Pulmonary artery endothelial cell (primary cell): ENCODE data around the gene INHBC. TPM values are rescaled to one million over a fixed set of nuclear protein-coding genes. Genes with fewer than 3 reads are reported as not detected.
"Not testable (repeated sequence)": the region's sequence is repeated elsewhere in the genome, so short reads cannot be mapped to it uniquely, and the experiment has no call there.

Source experiments
- DNase-seq: peaks from one replicate; pipeline ENCODE4 v3.0.0-alpha.2; 2011; ENCODE audit warnings: low read depth, low spot score
- total RNA-seq: library from RNA; depleted of rRNA; stranded (reverse); fragments of >200 nt; gene quantifications from 2 replicates; pipeline ENCODE4 v1.2.3, GENCODE V29; 2014

Gene INHBC
- total RNA-seq, 1 donor from 2014 or later, result not detected

DNA sequence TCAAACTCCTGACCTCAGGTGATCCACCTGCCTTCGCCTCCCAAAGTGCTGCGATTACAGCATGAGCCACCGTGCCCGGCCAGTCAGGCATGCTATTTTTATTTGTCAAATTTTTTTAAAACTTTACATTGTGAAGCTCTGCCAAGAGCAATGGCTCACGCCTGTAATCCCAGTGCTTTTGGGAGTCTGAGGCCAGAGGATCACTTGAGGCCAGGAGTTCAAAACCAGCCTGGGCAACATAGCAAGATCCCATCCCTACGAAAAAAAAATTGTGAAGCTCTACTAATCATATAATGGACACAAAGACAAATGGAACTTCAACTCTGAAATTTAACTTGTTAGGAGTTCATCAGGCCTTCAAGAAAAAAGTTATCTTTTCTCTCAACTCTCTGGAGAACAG lies 5.6 kb upstream of the INHBC start:
- DNase-seq, result no peak

DNA sequence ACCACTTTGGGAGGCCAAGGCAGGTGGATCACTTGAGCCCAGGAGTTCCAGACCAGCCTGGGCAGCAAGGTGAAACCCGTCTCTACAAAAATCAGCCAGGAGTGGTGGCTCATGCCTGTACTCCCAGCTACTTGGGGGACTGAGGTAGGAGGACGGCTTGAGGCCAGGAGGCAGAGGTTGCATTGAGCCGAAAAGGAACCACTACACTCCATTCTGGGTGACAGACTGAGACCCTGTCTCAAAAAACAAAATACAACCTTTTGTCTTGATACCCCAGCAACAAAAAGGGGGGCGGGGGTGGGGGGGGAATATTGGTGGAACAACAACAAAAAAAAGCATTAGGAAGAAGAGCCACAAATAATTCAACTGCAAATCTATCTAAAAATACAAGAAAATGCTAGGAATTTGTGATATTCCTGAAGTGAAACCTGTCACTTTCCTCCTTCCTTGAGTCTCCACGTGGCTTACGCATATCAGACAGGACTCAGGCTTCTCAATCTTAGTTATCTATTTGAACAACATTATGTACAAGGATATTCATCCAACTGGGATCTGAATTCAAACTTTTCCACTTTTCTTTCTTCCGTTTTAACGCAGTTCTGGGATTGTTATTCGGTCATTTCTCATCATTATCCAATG lies 5.0 kb upstream of the INHBC start:
- DNase-seq, result no peak

DNA sequence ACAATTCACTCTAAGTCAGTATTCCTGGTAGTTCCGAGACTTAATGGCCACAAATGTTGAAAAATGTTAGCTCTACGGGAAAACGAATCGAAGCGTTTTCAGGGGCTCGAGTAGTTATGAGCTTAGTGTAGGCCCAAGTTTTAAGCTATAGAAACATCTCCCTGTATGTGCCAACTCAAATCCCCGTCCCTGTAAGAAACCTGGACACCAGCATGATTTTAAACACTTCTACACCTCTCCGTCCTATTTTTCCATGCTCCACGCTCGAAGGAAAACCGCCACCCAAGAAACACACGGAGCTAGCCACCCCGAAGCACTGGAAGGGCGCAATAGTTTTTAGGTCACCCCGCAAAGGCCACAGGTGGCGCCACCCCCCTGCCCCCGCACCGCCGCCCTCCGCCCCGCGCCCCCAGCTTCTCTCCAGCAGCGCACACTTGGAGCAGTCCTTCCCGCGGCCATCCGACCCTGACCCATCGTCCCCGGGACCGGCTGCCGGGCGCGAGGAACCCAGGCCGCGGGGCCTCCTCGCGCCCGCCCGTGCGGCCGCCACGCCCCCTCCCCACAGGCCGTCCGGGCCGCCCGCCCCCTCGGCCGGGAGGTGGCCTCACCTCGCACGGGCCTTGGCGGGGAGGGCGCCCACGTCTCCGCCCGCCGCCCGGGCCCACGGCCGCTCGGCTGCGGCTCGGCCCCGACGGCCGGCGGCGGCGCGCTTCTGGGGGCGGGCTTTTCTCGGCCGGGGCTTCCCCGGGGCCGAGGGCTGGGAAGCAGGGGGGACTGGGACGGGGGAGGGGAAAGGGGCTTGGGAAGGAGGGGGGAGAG lies 4.3 kb upstream of the INHBC start:
- DNase-seq, result no peak

DNA sequence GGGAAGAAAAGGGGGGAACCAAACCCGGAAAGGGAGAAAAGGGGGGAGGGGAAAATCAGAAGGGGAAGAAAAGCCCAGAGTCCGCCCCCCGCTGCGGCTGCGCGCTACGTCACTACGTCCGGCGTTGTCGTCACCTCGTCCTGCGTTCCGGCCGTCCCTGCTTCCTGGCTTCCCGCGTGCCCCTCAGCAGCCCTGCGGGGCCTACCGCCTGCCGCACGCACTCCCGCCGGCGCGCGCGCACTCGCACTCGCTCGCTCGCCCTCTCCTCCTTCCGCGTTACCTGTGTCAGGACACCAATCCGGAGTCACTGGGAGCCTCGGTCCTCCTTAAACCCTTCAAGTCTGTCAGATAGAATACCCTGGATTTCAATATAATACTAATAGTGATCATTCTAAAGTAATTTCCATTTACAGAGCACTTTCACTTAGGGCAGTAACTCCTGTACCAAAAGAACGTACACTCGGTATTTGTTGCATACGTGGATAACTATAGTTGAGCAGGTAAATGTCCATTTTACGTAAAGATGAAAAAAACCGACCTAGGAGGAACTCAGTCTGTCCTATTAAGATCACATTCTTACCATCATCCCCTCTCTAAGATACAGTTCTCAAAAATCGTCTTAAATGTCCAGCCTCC lies 3.5 kb upstream of the INHBC start, which contains the start of gene R3HDM2:
TSS of gene R3HDM2 (minus strand) at position 113 of the 636 bp plus-strand sequence. CDS start 120,615 bp downstream, outside the sequence.
- peak; percentile 81 for DNase-seq

DNA sequence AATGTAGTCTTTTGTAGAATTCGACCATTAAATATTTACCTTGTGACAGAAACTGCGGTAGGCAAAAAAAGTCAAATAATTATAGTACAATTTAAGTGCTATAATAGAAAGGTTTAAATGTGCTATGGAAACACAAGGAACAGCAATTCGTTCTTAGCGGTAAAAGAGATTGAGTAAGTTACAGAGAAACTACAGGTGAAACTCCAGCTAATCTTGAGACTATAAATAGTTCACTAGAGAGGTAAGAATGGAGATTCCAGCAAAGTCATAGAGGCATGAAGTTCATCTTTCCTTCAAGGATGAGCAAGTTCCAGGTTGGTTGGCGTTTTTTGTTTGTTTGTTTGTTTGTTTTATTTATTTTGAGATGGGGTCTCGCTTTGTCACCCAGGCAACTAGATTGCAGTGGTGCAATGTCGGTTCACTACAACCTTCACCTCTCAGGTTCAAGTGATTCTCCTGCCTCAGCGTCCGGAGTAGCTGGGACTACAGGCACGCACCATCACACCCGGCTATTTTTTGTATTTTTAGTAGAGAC lies 2.9 kb upstream of the INHBC start:
- no peak for DNase-seq

DNA sequence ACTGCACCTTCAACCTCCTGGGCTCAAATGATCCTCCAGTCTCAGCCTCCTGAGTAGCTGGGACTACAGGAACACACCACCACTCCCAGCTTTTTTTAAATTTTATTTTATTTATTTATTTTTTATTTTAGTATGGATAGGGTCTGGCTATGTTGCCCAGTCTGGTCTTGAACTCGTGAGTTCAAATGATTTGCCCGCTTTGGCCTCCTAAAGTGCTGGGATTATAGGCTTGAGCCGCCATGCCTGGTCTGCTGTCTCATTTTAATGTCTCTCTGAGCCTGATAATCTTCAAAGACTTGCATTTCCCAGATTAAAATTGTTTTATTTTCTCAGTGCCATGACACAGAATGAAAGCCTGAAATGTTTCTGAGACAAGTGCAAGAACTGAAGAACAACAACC lies 1.2 kb upstream of the INHBC start:
- DNase-seq, result no peak

DNA sequence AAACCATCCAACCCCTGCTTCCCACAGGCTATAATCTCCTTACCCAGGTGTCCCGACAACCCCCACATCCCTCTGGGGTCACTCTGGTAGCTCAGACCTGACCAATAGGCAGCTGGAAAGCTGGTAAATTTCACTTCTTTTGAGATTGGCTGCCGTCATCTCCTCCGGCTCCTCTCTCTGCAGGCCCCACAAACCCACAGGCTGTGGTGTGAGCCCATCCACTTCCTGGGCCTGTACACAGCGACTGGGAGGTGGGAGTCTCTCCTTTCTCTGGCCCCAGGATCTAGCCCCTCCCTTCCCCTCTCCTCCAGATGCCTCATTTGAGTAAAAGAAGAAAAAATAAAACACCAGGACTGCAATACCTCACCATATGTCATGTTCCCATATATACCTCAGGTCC lies 709 bp downstream of the INHBC start:
- DNase-seq, result no peak

DNA sequence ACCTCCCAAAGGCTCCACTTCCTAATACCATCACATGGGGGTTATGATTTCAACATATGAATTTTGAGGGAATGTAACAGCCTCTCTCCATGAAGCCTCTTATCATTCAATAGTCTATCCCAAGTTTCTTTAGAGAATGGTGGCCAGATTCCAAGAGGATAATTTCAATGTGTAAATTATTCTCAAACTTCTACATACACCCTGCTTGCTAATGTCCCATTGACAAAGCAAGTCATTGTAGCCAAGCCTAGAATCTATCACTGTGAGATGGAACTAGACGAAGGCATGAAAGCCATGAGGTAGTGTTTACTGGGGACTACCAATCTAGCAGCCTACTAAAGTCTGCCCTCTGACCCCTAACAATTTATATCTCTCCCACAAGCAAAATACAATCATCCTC lies 3.8 kb downstream of the INHBC start:
- DNase-seq, result no peak

DNA sequence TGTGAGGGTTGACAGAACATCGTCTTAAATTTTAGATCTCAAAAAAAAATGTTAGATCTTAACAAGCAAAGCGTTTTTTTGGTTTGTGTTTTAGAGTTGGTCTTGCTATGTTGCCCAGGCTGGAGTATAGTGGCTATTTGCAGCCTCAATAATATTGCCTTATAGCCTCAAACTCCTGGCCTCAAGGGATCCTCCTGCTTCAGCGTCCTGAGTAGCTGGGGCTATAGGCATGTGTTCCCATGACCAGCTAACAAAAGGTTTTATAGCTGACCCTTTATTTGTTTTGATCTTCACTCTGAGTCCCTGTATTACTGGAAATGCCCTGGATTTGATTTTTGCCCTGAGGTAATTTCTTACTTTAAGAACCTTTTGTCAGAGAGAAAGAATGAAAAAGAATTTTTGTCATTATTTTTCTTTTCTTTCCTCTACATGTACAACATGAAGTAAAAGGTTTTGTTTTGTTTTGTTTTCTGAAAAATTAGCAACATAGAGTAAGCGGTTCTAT lies 5.2 kb downstream of the INHBC start:
- DNase-seq, result no peak

DNA sequence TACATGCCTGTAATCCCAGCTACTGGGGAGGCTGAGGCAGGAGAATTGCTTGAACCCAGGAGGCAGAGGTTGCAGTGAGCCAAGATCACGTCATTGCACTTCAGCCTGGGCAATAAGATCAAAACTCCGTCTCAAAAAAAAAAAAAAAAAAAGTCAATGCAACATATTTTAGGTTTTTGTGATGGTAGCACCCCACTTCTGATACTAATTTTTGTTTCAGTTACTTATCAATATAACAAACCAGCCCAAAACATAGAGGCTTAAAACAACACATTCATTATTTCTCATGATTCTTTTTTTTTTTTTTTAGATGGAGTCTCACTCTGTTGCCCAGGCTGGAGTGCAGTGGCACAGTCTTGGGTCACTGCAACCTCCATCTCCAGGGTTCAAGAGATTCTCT lies 6.8 kb downstream of the INHBC start:
- not testable (repeated sequence) for DNase-seq

DNA sequence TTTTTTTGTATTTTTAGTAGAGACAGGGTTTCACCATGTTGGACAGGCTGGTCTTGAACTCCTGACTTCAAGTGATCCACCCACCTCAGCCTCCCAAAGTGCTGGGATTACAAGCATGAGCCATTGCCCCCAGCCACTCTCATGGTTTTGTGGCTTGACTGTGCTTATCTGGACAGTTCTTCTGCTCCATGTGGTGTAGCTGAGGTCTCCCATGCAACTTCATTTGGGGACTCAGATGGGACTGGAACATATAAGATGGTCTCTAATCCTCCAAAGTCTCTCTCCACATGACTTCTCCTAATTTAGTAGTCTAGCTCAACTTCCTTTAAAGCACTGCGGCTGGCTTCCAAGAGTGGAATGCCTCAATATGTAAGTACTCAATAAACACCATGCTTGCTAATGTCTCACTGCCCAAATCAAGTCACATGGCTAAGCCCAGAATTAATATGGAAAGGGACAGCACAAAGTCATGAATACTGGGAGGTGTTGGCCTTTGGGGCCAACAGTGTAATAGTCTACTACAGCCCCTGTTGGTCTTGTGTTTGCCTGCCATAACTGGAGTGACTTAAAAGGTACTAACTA lies 7.4 kb downstream of the INHBC start:
- no peak for DNase-seq

DNA sequence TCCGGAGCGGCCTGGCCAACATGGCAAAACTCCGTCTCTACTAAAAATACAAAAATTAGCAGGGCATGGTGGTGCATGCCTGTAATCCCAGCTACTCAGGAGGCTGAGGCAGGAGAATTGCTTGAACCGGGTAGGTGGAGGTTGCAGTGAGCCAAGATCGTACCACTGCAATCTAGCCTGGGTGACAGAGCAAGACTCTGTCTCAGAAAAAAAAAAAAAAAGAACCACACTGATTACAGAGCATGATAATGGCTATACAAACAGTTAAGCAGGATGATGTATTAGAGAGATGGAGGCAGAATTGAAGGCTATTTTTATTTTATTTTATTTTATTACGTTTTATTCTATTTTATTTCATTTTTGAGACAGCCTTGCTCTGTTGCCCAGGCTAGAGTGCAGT lies 9.8 kb downstream of the INHBC start:
- not testable (repeated sequence) for DNase-seq

DNA sequence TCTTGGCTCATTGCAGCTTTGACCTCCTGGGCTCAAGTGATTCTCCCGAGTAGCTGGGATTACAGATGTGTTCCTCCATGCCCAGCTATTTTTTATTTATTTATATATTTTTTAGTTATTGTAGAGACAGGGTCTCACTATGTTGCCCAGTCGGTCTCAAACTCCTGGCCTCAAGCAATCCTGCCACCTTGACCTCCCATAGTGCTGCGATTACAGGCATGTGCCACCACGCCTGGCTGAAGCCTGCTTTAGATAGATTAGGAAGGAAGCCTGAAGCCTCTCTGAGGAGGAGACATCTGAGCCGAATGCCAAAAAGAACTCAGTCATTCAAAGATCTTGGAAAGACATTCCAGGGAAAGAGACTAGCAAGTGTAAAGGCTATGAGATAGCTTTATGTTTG lies 10.2 kb downstream of the INHBC start:
- DNase-seq, result no peak

DNA sequence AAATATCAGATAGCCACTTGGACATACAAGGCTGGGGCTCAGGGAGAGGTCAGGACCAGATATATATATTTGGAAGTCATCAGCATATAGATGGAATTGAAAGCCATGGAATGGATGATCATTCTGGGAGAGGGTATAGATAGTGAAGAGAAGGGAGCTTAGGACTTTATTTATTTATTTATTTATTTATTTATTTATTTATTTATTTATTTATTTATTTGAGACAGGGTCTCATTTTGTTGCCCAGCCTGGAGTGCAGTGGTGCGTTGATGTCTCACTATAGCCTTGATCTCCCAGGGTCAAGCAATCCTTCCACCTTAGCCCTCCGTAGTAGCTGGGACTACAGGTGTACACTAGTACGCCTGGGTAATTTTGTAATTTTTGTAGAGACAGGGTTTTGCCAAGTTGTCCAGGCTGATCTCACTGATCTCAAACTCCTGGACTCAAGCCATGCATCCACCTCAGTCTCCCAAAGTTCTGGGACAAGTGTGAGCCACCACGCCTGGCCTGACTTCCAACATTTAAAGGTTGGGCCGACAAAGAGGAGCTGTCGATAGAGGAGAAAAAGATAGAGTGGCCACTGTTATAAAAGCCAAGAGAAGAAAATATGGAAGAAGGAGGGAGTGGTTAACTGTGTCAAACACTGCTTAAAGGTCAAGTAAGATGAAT lies 11.8 kb downstream of the INHBC start:
- DNase-seq, result no peak

DNA sequence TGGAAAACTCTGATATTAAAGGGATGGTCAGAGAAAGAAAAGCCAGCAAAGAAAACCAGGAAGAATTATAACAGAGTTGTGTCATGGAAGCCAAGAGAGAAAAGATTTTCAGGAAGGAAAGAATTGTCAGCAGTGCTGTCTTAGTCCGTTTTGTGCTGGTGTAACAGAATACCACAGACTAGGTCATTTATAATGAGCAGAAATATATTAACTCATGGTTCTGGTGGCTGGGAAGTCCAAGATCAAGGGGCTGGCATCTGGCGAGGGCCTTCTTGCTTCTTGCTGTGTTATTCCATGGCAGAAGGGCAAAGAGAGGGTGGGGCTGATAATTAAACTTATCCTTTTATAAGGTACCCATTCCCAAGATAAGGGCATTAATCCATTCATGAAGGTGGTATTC lies 14.1 kb downstream of the INHBC start:
- DNase-seq, result no peak

DNA sequence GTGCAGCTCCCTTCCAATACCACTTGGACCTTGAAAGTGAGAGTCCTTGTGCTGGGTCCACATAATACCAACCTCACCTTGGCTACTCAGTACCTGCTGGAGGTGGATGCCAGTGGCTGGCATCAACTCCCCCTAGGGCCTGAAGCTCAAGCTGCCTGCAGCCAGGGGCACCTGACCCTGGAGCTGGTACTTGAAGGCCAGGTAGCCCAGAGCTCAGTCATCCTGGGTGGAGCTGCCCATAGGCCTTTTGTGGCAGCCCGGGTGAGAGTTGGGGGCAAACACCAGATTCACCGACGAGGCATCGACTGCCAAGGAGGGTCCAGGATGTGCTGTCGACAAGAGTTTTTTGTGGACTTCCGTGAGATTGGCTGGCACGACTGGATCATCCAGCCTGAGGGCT lies 14.8 kb downstream of the INHBC start:
- no peak for DNase-seq

DNA sequence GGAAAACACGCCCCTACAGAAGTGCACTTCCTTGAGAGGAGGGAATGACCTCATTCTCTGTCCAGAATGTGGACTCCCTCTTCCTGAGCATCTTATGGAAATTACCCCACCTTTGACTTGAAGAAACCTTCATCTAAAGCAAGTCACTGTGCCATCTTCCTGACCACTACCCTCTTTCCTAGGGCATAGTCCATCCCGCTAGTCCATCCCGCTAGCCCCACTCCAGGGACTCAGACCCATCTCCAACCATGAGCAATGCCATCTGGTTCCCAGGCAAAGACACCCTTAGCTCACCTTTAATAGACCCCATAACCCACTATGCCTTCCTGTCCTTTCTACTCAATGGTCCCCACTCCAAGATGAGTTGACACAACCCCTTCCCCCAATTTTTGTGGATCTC lies 15.5 kb downstream of the INHBC start:
- no peak for DNase-seq

DNA sequence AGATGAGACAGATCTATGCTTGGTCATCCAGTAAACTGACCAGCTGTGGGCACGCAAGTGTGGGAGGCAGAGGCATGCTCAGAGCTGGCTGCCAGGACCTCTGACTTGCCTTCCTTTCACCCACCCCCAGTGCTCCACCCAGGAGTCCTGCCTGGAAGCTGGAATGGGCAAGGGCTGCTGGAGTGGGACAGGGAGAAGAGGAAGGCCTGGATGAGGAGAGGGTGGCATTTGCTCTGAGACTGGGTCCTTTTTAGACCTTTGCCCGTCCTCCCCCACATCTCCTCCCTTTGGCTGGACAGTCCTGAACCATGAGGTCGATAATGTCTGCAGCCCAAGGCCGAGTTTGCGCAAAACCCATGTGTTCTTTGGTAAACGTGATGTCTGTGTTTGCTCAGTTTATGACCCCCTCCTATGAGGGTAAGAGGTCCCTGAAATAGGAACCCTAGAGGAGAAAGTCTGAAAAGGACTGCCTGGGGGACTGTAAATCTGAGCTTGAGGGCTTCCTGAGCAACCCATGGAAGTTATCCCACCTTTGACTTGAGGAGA lies 16.7 kb downstream of the INHBC start:
- DNase-seq, result no peak

DNA sequence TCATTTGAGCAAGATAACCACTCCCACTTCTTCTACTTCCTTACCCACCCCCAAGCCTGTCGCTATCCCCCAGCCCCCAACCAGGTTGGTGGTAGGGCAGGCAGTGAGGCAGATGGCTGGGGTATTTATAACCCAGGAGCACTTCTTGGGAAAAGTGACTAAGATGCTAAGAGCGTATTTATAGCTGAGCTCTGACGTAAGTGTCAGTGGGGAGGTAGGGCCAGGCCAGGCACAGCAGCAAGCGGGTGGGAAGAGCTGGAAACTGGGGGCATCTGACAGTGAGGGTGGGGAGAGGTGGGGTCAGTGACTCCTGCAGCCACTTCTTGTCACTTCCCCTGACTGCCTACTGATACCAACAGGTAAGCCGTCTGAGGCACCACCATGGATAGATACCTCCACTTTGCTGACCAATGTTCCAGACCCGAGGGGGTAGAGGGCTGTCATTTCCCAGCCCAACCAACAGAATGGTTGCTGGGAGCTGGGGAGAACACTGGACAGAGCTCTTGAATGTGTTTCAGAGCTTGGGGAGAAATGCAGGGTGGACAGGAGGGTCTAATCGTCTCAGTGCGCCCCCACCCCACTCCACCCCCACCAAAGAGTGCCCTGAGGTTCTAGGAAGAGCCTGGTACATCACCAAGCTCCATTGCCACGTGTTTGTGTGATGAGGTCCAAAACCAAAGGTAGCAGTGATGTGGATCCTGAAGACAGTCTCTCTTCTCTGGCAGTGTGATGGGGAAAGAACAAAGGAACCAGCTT lies 17.8 kb downstream of the INHBC start:
- DNase-seq, result no peak

DNA sequence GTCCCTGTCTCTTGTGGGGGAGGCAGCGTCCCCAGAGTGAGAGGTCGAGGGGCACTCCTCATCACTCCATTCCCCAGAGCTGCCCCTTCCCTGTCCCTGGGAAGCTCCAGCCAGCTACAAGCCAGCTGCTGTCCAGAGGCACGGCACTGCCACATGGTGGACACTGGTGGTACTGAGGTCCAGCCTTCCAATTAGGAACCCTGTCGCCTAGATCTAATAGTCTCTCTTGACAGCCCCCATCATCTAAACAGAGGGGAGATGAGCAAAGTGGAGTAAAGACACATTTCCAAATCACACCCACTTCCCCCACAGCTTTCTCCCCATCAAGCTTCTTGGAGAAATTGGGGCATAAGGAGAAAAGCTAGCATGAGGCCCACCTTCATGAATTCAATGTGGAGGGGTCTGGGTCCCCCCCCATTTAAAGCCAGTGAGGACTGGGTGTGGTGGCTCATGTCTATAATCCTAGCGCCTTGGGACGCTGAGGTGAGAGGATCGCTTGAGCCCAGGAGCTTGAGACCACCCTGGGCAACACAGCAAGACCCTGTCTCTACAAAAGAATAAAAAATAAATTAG lies 18.4 kb downstream of the INHBC start:
- no peak for DNase-seq
